Loucy (cell line): ENCODE measurements around the gene ALG14.

Experiments
- CTCF ChIP-seq: fragments of 200-600 bp; sonication (generic); conservative IDR thresholded peaks from 2 replicates; pipeline ENCODE4 v1.5.1; 2014; ENCODE audit warnings: mild to moderate bottlenecking, antibody characterized with exemption, low read length
- EZH2phosphoT487 ChIP-seq: fragments of 200-600 bp; IDR thresholded peaks from 2 replicates; pipeline ENCODE4 v1.6.1; 2018; ENCODE audit warnings: antibody characterized with exemption, mild to moderate bottlenecking, moderate library complexity, borderline replicate concordance

DNA sequence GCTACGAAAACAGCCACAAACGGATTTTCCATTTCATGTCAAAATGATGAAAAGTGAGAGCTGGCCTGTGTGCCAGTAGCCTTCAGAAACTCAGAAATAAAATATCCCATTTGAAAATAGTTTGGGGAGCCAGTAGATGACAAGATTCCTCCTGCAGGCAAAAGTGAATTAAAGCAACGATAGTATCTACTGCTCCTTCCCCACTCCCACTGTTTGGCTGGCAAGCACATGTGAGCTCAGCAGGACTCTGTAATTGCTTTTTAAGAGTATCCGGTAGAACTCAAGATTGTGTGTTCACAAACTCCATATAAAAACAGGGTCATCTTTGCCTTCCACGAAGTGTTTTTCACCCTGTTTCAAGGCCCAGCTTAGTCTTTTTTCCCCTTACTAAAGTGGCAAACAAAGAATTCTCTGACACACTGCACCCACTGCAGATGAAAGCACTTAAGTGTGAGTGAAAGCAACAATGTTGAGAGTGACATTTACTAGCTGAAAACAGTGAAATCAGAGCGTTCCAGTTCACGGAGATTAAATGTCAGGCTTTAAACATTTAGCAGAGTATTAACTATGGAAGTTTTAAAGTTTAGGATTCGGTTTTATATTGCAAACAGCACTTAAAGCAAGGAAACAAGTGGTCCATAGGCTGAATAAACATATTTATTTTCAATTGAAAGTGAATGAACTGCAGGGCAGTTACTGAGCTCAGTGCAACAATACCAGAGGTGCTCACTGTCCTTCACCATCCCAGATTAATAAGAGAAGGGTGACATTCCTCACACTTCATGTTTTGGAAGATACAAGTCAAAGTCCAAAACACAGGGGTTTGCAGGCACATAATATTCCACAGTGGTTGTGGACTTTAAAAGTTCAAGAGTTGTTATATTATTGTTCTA, 70.0 kb downstream of the ALG14 start:
- TF ChIP-seq CTCF = no peak
- TF ChIP-seq EZH2phosphoT487 = no peak
